Measurements from ENCODE around the gene DDAH1. TPM values are rescaled to one million over a fixed set of nuclear protein-coding genes. Genes with fewer than 3 reads are reported as not detected.

DDAH1 gene
- total and polyA plus RNA-seq, 2 of the 8 experiments (the other 6 are each of a cell fraction or from before 2014, with no cell fraction given) = 22.8 to 54.5 TPM

DNA sequence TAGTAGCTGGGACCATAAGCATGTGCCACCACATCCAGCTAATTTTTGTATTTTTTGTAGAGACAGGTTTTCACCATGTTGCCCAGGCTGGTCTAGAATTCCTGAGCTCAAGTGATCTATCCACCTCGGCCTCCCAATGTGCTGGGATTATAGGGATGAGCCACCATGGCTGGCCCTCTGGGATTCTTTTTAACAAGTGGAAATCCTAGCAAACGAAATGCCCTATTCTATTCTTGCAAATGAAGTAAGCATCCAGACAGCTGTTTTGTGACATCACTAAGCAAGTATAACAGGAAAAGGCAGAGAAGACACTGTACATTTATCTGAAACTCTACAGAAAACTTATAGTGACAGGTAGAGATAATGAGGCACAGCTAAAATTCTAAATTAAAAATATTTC is 86.4 kb downstream of the DDAH1 start (continued):
- TF ChIP-seq CBX5 (IDR thresholded peaks at IDR 0.05; ENCODE audit: low read depth, low read length) = no peak
- TF ChIP-seq KDM5A (IDR thresholded peaks at IDR 0.05; ENCODE audit: low read length) = no peak
- TF ChIP-seq NRF1 (IDR thresholded peaks at IDR 0.05; ENCODE audit: low read depth, low read length) = no peak
- no peak for TF ChIP-seq CTBP2 (IDR thresholded peaks at IDR 0.05; ENCODE audit: borderline replicate concordance, insufficient read depth, insufficient read length, low read length)
- TF ChIP-seq ZNF274 (IDR thresholded peaks at IDR 0.05; ENCODE audit: borderline replicate concordance, extremely low read depth, low read length) = no peak
- no peak for TF ChIP-seq MAX (IDR thresholded peaks at IDR 0.05)
- no peak for TF ChIP-seq RNF2 (IDR thresholded peaks at IDR 0.05; ENCODE audit: borderline replicate concordance, low read depth, low read length, missing control alignments, poor library complexity, severe bottlenecking)
